ENCODE measurements around the gene MS4A6E.
"Not testable (repeated sequence)": the region's sequence is repeated elsewhere in the genome, so short reads cannot be mapped to it uniquely, and the experiment has no call there.

MS4A6E gene, protein sequence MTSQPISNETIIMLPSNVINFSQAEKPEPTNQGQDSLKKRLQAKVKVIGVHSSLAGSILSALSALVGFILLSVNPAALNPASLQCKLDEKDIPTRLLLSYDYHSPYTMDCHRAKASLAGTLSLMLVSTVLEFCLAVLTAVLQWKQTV

DNA sequence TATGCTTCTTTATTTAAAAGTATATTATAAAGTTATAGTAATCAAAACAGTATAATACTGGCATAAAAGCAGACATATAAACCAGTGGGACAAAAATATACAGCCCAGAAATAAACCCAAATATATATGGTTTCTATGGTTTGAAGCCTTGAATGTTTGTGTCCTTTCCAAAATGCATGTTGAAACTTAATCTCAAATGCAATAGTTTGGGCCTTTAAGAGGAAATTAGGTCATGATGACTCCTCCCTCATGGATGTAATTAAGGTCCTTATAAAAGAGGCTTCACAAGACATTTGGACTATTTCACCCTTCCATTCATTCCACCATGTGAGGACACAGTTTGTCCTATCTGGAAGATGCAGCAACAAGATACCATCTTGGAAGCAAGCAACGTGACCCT, at the start of gene MS4A6E:
Gene MS4A6E, plus strand, starts transcription at position 301 of the 400 bp plus-strand sequence. CDS start 7,641 bp downstream, outside the sequence.
- no peak for DNase-seq (ENCODE audit: low spot score)

DNA sequence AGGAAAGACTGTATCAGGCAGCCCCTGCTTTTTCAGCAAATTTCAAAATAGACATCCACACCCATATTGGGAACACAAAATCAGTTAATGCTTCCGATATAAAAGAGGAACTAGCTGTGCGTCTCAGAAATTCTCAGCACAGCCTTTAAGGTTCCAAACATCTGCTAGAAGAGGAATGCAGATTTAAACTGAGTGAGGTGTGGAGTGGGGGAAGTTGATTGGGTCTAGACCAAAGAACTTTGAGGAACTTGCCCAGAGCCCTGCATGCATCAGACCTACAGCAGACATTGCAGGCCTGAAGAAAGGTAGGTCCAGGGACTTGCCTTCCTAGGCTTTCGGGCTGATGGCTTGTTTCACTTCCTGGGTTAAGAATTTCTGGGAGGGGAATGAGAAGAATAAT, 46.6 kb upstream of the MS4A6E start, which contains the start of gene MS4A4A:
Gene MS4A4A, plus strand, starts transcription at position 255 of the 400 bp plus-strand sequence. Its CDS starts 10 bp downstream, at position 265.
- DNase-seq (ENCODE audit: low spot score), result peak; percentile 23

DNA sequence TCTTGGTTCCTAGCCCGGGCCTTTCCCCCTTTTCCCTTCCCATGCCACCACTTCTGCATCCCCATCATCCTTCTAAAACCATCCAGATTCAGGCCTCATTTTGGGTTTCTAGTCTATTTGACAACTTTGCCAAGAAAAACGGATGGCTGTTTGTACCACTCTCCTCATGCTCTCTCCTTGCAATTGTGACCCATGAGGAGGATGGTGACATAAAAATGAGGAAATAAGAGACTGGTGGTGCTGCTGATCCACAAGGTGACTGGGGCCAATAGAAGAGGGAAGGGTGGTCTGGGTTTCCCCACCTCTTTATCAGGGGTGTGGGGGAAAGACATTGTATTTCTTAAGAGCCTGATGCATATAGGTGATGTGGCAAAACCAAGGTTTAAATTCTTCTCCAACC, 45.6 kb upstream of the MS4A6E start:
- no peak for DNase-seq (ENCODE audit: low spot score)

DNA sequence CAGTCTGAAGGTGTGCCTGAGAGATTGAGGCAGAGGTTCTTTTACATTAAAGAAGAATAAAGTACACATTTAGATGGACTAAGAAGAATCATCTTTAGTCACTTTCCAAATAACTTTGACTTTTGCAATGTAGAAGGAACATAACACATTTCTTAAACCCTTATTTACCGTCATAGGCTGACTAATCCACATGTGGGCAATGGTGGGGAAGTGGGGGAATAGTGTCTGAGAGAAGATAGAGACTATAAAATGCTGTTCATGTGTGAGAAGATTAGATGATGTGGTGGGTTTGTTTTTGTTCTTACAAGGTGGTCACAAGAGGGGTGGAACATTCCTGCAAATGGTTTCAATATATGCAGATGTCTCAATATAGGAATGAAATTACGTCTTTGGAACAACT, 44.8 kb upstream of the MS4A6E start:
- DNase-seq (ENCODE audit: low spot score), result no peak

DNA sequence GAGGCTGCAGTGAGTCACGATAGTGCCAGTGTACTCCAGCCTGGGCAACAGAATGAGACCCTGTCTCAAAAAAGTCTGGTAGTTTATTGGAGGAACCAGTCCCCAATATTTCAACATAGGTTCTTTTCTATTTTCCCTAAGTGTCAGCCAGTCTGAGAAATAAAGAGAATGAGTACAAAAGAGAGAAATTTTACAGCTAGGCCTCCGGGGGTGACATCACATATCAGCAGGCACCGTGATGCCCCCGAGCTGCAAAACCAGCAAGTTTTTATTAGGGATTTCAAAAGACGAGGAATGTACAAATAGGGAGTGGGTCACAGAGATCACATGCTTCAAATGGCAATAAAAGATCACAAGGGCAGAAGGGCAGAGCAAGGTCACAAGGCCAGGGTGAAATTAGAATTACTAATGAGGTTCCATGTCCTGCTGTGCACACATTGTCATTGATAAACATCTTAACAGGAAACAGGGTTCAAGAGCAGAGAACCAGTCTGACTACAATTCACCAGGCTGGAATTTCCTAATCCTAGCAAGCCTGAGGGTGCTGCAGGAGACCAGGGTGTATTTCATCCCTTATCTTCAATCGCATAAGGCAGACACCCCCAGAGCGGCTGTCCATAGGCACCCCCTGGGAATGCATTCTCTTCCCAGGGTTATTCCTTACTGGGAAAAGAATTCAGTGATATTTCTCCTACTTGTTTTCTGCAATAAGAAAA, 41.5 kb upstream of the MS4A6E start:
- not testable (repeated sequence) for DNase-seq (ENCODE audit: low spot score)

DNA sequence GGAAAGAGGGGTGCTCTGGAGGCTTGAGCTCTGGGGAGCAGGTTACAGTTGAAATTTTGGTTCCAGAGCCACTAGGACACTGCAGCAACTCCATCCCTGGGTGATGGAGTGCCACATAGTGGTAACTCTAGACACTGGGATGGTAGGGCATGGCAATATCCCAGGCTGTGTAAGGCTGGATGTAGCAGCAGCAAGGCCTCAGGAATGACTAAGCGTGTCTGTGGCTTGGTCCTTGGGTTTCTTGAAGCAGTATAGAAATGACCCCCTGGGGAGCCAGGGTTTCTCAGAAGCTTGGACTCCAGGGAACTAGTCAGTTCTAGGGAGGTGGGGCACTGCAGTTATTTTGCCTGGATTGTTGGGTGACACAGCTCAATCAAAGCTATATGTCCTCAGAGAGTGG, 38.5 kb upstream of the MS4A6E start:
- DNase-seq (ENCODE audit: low spot score), result no peak

DNA sequence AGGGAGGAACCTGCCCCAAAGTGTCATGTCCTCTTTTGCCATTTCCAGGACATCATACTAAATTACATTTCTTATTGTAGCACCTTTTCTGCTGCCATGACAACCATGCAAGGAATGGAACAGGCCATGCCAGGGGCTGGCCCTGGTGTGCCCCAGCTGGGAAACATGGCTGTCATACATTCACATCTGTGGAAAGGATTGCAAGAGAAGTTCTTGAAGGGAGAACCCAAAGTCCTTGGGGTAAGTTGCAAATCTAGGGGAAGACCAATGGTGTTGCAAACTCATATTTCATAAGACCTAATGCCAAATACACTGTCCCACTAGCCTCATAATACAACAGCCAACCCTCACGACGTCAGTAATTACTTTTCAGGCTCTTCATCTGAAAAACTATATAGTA, 34.9 kb upstream of the MS4A6E start:
- DNase-seq (ENCODE audit: low spot score), result no peak

DNA sequence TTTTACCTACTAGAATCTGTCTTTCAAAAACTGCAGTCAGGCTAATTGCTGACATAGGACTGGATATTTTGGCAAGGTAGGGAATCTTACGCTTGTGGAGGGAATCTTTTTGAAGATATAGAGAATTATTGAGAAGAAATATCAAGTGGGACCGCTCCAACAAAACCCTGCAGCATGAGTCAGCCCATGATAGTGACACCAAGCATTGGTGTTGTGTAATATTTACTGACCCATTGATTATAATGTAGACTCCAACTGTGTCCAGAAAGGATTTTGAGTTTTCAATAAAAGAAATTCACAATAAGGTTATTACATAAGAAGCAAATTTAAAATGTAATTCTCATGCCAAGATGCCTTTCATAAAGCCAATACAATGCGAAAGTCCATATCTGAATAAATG, 25.9 kb upstream of the MS4A6E start:
- DNase-seq (ENCODE audit: low spot score), result no peak

DNA sequence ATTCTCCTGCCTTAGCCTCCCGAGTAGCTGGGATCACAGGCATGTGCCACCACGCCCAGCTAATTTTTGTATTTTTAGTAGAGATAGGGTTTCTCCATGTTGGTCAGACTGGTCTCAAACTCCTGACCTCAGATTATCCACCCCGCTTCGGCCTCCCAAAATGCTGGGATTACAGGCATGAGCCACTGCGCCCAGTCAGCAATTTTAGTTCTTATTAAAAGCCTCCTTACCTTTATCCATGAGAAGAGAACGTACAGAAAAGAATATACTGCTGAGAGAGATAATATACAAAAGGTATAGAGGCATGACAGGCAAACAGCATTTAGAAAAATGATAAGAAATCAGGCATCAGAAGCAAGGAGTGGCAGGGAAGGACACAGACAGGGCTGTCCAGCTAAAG, 25.2 kb upstream of the MS4A6E start:
- not testable (repeated sequence) for DNase-seq (ENCODE audit: low spot score)

DNA sequence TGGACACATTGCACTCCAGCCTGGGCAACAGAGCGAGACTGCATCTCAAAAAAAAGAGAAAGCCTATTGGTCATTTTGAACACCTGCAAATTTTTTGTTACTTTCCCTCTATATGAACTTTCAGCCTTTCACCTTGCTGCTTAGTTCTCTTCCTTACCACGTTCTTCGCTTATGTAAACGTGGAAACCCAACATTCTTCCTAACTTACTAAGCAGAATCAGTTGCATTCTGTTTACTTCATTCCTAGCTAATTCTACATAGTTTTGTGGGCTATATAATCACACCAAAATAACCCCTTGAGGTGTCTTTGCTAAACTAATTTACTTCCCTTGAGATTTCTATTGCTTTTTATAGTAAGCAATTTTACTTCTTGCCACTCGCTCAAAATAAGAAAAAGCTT, 23.4 kb upstream of the MS4A6E start:
- DNase-seq (ENCODE audit: low spot score), result no peak

DNA sequence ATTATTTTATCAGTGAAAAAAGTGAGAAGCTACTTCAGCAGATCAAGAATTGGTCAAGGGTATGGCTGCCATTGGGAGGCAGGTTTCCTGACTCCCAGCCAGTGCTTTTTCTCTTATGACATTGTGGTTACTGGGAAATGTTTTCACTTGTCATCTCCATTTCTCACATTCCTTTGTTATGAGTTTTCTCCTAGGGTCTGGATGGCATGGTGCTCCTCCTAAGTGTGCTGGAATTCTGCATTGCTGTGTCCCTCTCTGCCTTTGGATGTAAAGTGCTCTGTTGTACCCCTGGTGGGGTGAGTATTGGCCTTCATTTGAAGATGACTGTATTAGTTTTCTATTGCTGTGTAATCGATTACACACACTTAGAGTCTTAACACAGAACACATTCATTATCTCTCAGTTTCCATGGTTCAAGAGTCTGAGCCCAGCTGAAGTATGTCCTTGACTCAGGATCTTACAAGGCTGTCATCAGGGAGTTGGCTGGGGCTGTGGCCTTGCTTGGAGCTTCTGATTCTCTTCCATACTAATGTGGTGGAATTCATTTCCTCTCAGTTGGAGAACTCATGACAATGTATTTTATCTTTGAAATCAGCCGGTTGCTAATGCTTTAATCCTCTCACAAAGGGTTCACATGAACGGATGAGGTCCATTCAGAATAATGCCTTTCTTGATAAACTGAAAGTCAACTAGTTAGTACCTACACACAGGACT, 21.0 kb upstream of the MS4A6E start:
- DNase-seq (ENCODE audit: low spot score), result no peak

DNA sequence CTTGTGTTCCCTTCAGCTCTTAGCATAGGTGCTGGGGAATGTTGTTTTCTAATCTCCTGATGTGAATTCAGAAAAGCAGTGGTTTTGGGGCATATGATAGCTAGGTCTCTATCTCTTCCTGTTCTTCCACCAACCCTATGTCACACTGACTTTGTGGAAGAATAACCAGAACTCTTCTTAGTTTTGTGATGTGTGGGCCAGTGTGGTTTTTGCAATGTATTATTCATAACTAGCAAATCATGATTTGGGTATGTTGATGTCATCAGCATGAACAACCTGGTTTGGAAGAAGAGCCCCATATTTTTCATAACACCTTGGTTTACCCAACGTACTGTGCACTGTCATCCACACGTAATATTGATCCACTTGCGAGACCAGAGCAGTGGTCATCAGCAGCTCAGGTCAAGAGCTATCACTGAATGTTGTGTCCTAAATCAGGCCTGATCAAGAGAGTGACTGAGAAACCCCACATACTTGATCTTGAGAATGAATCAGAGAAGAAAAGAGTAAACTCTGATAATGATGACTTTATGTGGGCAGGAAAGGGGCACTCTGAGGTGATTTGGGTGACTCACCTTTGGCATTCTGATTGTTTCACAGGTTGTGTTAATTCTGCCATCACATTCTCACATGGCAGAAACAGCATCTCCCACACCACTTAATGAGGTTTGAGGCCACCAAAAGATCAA, 19.4 kb upstream of the MS4A6E start:
- no peak for DNase-seq (ENCODE audit: low spot score)

DNA sequence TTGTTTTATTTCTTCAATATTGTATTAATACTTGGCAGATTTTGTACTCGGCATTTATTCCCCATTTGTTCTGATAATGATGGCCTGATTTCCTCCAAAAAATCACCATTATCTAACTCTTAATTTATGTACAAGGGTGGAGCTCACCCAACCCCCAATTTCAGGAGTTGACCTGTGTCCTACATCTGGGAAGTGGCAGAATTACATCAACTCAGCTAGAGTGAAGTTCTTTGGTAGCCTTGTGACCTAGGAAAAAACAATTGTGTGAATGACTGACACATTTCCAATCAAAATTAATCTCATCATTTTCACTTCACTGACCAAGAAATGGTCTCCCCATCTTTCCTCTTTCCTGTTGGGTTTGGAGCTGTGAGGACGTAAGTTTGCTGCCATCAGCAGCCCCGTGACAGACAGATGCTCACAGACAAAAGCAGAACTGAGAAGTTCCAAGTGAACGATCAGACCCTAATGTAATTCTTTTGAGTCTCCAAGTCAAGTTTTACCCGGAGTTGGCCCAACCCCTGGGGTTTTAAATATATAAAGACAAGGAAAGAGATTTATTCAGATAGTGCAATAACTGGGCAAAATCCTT, 16.6 kb upstream of the MS4A6E start:
- DNase-seq (ENCODE audit: low spot score), result peak; percentile 42

DNA sequence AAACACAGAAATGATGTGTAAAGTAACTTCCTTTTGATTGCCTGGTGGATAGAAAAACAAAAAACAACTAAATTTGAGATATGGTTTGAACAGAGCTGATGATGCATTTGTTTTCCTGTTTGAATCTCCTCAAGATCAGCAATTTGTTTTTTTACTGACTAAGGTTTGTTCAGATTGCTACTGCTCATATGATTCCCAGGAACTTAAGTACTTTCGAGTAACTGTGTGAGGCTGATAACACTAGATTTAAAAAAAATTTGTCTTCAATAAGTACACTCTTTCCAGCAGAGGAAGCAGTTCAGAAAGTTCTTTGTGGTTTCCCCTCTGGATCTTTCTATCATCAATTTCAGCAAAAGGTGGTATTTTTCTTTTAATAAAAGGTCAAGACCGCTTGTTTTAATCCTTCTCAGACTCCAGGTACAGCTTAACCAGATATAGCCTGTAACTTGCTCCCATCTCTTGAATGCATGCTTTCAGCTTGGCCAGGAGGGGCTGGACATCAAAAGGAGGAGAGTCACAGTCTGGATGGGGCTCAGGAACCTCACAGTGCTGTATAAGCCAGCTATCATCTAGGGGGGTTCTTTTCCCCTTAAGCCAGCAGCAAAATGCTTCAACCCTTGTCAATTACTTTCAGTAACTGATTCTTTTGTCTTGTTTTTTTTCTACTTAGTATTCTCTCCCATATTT, 12.3 kb upstream of the MS4A6E start:
- DNase-seq (ENCODE audit: low spot score), result no peak

DNA sequence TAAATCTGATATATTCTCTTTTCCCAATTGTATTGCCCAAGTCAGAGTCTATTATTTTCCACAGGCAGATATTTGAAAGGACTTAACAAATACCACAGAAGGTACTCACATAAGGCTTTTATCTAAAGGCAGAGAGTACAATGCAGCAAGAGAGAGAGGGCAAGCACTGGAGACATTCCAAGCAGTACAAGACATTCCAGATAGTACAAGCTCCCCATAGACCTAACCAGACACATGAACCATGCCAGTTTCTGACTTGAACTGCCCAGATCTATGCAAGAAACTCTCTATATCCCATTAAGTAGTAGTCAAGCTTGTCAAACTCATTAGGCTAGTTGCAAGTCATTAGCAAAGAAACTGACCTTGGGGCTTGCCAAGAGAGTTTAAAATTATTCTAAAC, 11.2 kb upstream of the MS4A6E start:
- no peak for DNase-seq (ENCODE audit: low spot score)

DNA sequence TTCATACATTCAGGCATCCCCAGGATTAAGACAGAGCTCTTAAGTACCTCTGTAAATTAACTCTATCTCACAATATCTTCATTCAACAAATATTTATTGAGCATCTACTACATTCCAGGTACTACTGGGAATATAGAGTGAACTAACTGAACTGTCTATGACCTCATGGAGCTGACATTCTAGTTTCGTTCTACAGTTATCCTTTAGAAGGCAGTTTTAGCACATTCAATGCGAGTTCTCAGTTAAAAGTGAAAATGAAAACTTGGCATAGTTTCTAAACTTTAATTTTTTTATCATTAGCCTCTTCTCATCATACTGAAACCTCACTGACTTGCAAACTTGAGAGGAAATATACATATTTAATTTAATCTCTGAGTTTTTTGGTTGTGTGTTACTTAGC, 10.7 kb upstream of the MS4A6E start:
- no peak for DNase-seq (ENCODE audit: low spot score)

DNA sequence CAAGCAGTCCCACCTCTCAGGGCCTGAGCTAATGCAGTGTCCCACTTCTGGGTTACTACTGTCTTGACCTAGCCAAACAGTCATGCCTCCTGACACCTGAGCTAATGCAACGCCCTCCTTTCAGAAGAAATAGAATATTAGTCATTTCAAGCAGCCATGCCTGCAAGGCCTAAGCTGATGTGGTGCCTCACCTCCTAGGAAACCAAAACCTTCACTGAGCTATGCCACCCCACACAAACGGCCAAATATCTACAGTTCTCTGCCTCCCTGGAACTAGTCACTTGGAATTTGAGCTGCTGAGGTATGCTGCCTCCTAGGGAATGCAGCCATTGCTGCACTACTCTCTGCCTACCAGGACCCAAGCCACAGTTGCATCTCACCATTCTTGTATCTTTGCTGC, 8.3 kb upstream of the MS4A6E start:
- no peak for DNase-seq (ENCODE audit: low spot score)

DNA sequence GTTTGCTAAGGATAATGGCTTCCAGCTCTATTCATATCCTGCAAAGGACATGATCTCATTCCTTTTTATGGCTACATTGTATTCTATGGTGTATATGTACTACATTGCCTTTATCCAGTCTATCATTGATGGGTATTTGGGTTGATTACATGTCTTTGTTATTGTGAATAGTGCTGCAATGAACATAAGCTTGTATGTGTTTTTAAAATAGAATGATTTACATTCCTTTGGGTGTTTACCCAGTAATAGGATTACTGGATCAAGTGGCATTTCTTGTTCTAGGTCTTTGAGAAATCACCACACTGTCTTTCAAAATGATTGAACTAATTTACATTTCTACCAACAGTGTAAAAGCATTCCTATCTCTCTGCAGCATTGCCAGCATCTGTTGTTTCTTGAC, 6.0 kb upstream of the MS4A6E start:
- no peak for DNase-seq (ENCODE audit: low spot score)

DNA sequence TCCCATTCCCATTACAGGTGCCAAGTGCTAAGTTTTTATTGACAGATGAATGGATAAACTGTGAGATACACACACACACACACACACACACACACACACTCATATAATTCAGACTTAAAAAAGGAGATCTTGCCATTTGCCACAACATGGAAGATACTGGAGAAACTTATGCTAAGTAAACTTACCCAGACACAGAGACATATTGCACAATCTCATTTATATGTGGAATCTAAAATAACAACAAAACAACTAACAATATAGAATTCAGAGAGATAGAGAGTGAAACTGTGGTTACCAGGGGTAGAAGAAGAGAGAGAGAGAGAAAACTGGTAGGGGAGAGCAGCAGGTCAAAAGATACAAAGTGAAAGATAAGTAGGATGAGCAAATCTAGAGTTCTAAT, 1.4 kb downstream of the MS4A6E start:
- no peak for DNase-seq (ENCODE audit: low spot score)

DNA sequence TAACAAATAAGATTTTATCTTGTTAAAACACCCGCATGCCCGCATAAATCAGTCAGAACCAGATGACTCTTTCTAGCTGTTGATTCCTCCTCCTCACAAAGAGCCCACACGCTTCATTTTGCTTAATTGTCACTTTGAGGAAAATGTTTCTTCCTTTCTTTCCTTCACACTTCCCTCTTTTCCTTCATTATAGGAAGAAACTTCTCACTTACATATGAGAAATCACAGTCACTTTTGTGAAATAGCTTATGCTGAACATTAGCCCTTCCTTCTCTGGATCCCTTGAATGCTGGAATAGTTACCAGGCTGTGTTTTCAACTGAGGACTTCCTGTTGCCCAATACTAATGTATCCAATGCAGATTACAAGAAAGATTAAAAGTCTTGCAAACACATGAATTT, 5.8 kb downstream of the MS4A6E start:
- DNase-seq (ENCODE audit: low spot score), result no peak

DNA sequence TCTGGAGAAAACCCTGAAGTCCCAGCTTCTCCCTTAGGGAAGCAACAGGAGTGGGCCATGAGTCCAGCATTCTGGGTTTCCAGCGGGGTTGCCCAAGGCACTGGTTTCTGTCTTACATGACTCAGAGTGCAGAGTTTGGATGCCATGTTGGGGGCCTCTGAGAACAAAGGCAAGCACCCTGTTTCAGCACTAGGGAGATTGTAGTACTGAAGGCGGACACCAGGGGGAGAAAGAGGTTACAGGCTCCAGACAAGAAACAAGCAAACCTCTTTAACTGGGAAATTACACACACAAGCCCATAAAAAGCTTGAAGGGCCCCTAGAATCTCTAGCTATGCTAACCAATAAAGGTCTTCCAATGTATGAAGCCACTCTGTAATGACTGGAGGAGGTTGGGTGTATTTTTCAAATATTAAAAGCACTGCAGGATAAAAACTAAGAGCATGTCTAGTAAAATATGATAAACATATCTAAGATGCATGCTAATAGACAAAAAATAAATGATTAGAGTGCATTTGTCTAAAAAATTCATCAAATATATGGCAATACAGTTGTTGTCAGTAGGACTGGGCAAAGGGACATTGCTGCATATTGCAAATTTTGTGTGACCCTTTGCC, 7.1 kb downstream of the MS4A6E start:
- peak; percentile 14 for DNase-seq (ENCODE audit: low spot score)
